ENCODE data around the gene MFSD12.

DNA sequence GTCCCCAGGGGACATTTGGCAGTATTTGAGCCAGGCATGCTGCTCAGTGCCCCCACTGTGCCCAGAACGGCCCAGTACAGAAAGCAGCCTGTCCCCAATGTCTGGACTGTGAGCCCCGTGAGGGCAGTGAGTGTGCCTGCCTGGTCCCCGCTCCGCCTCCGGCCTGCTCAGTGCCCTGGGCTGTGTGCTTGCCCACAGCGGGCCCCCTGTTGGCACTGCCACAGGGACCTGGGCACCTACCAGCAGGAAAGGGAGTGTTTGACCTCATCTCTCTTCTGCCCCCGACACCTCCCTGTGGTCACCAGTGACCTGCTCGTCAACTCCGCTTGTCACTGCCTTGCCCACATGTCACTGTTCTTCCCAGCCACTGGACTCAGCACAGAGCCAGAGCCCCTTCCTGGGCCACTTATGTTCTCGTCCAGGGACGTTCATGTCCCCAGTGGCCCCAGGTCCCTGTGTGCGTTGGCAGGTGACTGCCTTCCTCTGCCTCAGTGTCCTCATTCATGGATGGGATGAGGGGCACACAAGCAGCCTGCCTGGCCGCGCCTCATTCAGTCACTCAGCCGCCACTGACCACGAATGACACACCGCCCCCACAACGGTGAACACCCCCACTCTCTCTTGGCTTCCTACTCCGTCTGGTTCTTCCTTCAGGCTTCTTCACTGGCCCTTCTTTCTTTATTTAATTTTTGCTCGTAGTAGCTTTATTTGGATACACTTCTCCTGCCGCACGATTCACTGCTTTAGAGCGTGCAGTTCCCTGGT lies 48.4 kb downstream of the MFSD12 start:
- TF ChIP-seq, protein P1, sequence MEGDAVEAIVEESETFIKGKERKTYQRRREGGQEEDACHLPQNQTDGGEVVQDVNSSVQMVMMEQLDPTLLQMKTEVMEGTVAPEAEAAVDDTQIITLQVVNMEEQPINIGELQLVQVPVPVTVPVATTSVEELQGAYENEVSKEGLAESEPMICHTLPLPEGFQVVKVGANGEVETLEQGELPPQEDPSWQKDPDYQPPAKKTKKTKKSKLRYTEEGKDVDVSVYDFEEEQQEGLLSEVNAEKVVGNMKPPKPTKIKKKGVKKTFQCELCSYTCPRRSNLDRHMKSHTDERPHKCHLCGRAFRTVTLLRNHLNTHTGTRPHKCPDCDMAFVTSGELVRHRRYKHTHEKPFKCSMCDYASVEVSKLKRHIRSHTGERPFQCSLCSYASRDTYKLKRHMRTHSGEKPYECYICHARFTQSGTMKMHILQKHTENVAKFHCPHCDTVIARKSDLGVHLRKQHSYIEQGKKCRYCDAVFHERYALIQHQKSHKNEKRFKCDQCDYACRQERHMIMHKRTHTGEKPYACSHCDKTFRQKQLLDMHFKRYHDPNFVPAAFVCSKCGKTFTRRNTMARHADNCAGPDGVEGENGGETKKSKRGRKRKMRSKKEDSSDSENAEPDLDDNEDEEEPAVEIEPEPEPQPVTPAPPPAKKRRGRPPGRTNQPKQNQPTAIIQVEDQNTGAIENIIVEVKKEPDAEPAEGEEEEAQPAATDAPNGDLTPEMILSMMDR (IDR thresholded peaks at IDR 0.05; ENCODE audit: insufficient read depth, low read length) = no peak
- TF ChIP-seq, protein P2, sequence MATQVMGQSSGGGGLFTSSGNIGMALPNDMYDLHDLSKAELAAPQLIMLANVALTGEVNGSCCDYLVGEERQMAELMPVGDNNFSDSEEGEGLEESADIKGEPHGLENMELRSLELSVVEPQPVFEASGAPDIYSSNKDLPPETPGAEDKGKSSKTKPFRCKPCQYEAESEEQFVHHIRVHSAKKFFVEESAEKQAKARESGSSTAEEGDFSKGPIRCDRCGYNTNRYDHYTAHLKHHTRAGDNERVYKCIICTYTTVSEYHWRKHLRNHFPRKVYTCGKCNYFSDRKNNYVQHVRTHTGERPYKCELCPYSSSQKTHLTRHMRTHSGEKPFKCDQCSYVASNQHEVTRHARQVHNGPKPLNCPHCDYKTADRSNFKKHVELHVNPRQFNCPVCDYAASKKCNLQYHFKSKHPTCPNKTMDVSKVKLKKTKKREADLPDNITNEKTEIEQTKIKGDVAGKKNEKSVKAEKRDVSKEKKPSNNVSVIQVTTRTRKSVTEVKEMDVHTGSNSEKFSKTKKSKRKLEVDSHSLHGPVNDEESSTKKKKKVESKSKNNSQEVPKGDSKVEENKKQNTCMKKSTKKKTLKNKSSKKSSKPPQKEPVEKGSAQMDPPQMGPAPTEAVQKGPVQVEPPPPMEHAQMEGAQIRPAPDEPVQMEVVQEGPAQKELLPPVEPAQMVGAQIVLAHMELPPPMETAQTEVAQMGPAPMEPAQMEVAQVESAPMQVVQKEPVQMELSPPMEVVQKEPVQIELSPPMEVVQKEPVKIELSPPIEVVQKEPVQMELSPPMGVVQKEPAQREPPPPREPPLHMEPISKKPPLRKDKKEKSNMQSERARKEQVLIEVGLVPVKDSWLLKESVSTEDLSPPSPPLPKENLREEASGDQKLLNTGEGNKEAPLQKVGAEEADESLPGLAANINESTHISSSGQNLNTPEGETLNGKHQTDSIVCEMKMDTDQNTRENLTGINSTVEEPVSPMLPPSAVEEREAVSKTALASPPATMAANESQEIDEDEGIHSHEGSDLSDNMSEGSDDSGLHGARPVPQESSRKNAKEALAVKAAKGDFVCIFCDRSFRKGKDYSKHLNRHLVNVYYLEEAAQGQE (IDR thresholded peaks at IDR 0.05; ENCODE audit: insufficient replicate concordance, low read depth) = no peak
- no peak for TF ChIP-seq POLR2AphosphoS5 (IDR thresholded peaks at IDR 0.05; ENCODE audit: low read depth)
- no peak for TF ChIP-seq SPI1 (IDR thresholded peaks at IDR 0.05; ENCODE audit: borderline replicate concordance, low read depth)
